Measurements from ENCODE around the gene TINAG.

The TINAG gene

GRCh38 chr6:54357141-54357540, 48.9 kb downstream of the TINAG start:
- H3K27ac ChIP-seq (ENCODE audit: insufficient read depth, low read length, poor library complexity, severe bottlenecking), result no peak overlapping the region
- DNase-seq, result no peak
- H3K4me3 ChIP-seq (ENCODE audit: insufficient read depth, low read depth, low read length, poor library complexity, severe bottlenecking), result no peak overlapping the region
- H3K27me3 ChIP-seq (replicated peaks; ENCODE audit: control insufficient read depth, insufficient read depth, low read length, poor library complexity, severe bottlenecking), result no peaks in the 10 kb centered on the region
- H3K9me3 ChIP-seq (ENCODE audit: control insufficient read depth, low read length), result no peaks in the 10 kb centered on the region
- H3K4me1 ChIP-seq (ENCODE audit: control insufficient read depth, insufficient read depth, low read length, poor library complexity, severe bottlenecking), result no peaks in the 10 kb centered on the region
- H3K36me3 ChIP-seq (ENCODE audit: control insufficient read depth, insufficient read depth, low read length), result no peaks in the 10 kb centered on the region

GRCh38 chr6:54361188-54361587, 52.9 kb downstream of the TINAG start:
- H3K4me3 ChIP-seq (ENCODE audit: insufficient read depth, low read depth, low read length, poor library complexity, severe bottlenecking), result no peak overlapping the region
- no peaks in the 10 kb centered on the region for H3K4me1 ChIP-seq (ENCODE audit: control insufficient read depth, insufficient read depth, low read length, poor library complexity, severe bottlenecking)
- no peak for DNase-seq
- no peaks in the 10 kb centered on the region for H3K9me3 ChIP-seq (ENCODE audit: control insufficient read depth, low read length)
- no peaks in the 10 kb centered on the region for H3K27me3 ChIP-seq (replicated peaks; ENCODE audit: control insufficient read depth, insufficient read depth, low read length, poor library complexity, severe bottlenecking)
- no peak overlapping the region for H3K27ac ChIP-seq (ENCODE audit: insufficient read depth, low read length, poor library complexity, severe bottlenecking)
- H3K36me3 ChIP-seq (ENCODE audit: control insufficient read depth, insufficient read depth, low read length), result no peaks in the 10 kb centered on the region

- H3K27me3 ChIP-seq (replicated peaks; ENCODE audit: control insufficient read depth, insufficient read depth, low read length, poor library complexity, severe bottlenecking), result no peaks in the 10 kb centered on the region
- DNase-seq, result no peak
- H3K27ac ChIP-seq (ENCODE audit: insufficient read depth, low read length, poor library complexity, severe bottlenecking), result no peak overlapping the region
Observed at GRCh38 chr6:54361734-54362133, 53.5 kb downstream of the TINAG start.

GRCh38 chr6:54366667-54367327, 58.6 kb downstream of the TINAG start:
- H3K27ac ChIP-seq (ENCODE audit: insufficient read depth, low read length, poor library complexity, severe bottlenecking), result no peak overlapping the region
- H3K4me3 ChIP-seq (ENCODE audit: insufficient read depth, low read depth, low read length, poor library complexity, severe bottlenecking), result no peak overlapping the region
- DNase-seq, result no peak
- H3K9me3 ChIP-seq (ENCODE audit: control insufficient read depth, low read length), result no peaks in the 10 kb centered on the region
- no peaks in the 10 kb centered on the region for H3K36me3 ChIP-seq (ENCODE audit: control insufficient read depth, insufficient read depth, low read length)
- H3K4me1 ChIP-seq (ENCODE audit: control insufficient read depth, insufficient read depth, low read length, poor library complexity, severe bottlenecking), result no peaks in the 10 kb centered on the region
- H3K27me3 ChIP-seq (replicated peaks; ENCODE audit: control insufficient read depth, insufficient read depth, low read length, poor library complexity, severe bottlenecking), result no peaks in the 10 kb centered on the region

More at GRCh38 chr6:54361734-54362133, 53.5 kb downstream of the TINAG start:
- H3K36me3 ChIP-seq (ENCODE audit: control insufficient read depth, insufficient read depth, low read length), result no peaks in the 10 kb centered on the region
- H3K4me1 ChIP-seq (ENCODE audit: control insufficient read depth, insufficient read depth, low read length, poor library complexity, severe bottlenecking), result no peaks in the 10 kb centered on the region
- no peak overlapping the region for H3K4me3 ChIP-seq (ENCODE audit: insufficient read depth, low read depth, low read length, poor library complexity, severe bottlenecking)
- no peaks in the 10 kb centered on the region for H3K9me3 ChIP-seq (ENCODE audit: control insufficient read depth, low read length)

GRCh38 chr6:54377776-54378175, 69.5 kb downstream of the TINAG start:
- Histone ChIP-seq H3K4me1 (ENCODE audit: control insufficient read depth, insufficient read depth, low read length, poor library complexity, severe bottlenecking) (no peaks in the 10 kb centered on the region), H3K9me3 (ENCODE audit: control insufficient read depth, low read length) (no peaks in the 10 kb centered on the region), H3K4me3 (ENCODE audit: insufficient read depth, low read depth, low read length, poor library complexity, severe bottlenecking) (no peak overlapping the region), H3K36me3 (ENCODE audit: control insufficient read depth, insufficient read depth, low read length) (no peaks in the 10 kb centered on the region), H3K27me3 (replicated peaks; ENCODE audit: control insufficient read depth, insufficient read depth, low read length, poor library complexity, severe bottlenecking) (no peaks in the 10 kb centered on the region), H3K27ac (ENCODE audit: insufficient read depth, low read length, poor library complexity, severe bottlenecking) (no peak overlapping the region)
- no peak for DNase-seq

- no peaks in the 10 kb centered on the region for H3K9me3 ChIP-seq (ENCODE audit: control insufficient read depth, low read length)
Observed at GRCh38 chr6:54386295-54386694, 78.1 kb downstream of the TINAG start.

DNA sequence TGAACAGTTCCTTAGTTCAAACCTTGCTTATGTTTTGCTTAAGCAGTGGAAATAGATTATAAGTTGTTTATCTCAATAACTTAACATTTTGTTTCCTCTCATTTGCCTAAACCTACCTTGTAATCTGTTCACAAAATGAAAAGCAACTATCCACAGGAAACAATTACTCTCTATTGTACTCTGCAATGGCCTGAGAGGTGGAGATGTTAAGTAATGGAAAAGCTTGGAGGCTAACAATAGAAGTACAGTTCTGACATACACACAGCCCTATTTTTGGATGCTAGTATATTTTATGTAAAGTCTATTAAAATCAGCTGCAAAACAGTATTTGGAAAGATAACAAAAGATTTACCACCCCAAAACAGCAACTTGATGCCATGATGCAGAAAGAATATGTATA, 82.1 kb downstream of the TINAG start:
- no peak overlapping the region for H3K4me3 ChIP-seq (ENCODE audit: insufficient read depth, low read depth, low read length, poor library complexity, severe bottlenecking)

More at GRCh38 chr6:54386295-54386694, 78.1 kb downstream of the TINAG start:
- Histone ChIP-seq H3K4me1 (ENCODE audit: control insufficient read depth, insufficient read depth, low read length, poor library complexity, severe bottlenecking) (no peaks in the 10 kb centered on the region), H3K4me3 (ENCODE audit: insufficient read depth, low read depth, low read length, poor library complexity, severe bottlenecking) (no peak overlapping the region), H3K27me3 (replicated peaks; ENCODE audit: control insufficient read depth, insufficient read depth, low read length, poor library complexity, severe bottlenecking) (no peaks in the 10 kb centered on the region), H3K27ac (ENCODE audit: insufficient read depth, low read length, poor library complexity, severe bottlenecking) (no peak overlapping the region), H3K36me3 (ENCODE audit: control insufficient read depth, insufficient read depth, low read length) (no peaks in the 10 kb centered on the region)
- DNase-seq, result no peak

GRCh38 chr6:54391577-54391976, 83.3 kb downstream of the TINAG start:
- Histone ChIP-seq H3K27ac (ENCODE audit: insufficient read depth, low read length, poor library complexity, severe bottlenecking) (no peak overlapping the region), H3K9me3 (ENCODE audit: control insufficient read depth, low read length) (no peaks in the 10 kb centered on the region), H3K4me1 (ENCODE audit: control insufficient read depth, insufficient read depth, low read length, poor library complexity, severe bottlenecking) (no peaks in the 10 kb centered on the region), H3K36me3 (ENCODE audit: control insufficient read depth, insufficient read depth, low read length) (no peaks in the 10 kb centered on the region), H3K4me3 (ENCODE audit: insufficient read depth, low read depth, low read length, poor library complexity, severe bottlenecking) (no peak overlapping the region), H3K27me3 (replicated peaks; ENCODE audit: control insufficient read depth, insufficient read depth, low read length, poor library complexity, severe bottlenecking) (no peaks in the 10 kb centered on the region)
- no peak for DNase-seq

More for the DNA sequence above, 82.1 kb downstream of the TINAG start:
- Histone ChIP-seq H3K27ac (ENCODE audit: insufficient read depth, low read length, poor library complexity, severe bottlenecking) (no peak overlapping the region), H3K27me3 (replicated peaks; ENCODE audit: control insufficient read depth, insufficient read depth, low read length, poor library complexity, severe bottlenecking) (no peaks in the 10 kb centered on the region), H3K36me3 (ENCODE audit: control insufficient read depth, insufficient read depth, low read length) (no peaks in the 10 kb centered on the region), H3K4me1 (ENCODE audit: control insufficient read depth, insufficient read depth, low read length, poor library complexity, severe bottlenecking) (no peaks in the 10 kb centered on the region), H3K9me3 (ENCODE audit: control insufficient read depth, low read length) (no peaks in the 10 kb centered on the region)
- no peak for DNase-seq

GRCh38 chr6:54403096-54403495, 94.9 kb downstream of the TINAG start:
- no peak overlapping the region for H3K4me3 ChIP-seq (ENCODE audit: insufficient read depth, low read depth, low read length, poor library complexity, severe bottlenecking)
- no peak for DNase-seq
- no peaks in the 10 kb centered on the region for H3K27me3 ChIP-seq (replicated peaks; ENCODE audit: control insufficient read depth, insufficient read depth, low read length, poor library complexity, severe bottlenecking)
- no peaks in the 10 kb centered on the region for H3K36me3 ChIP-seq (ENCODE audit: control insufficient read depth, insufficient read depth, low read length)
- no peaks in the 10 kb centered on the region for H3K9me3 ChIP-seq (ENCODE audit: control insufficient read depth, low read length)
- H3K27ac ChIP-seq (ENCODE audit: insufficient read depth, low read length, poor library complexity, severe bottlenecking), result no peak overlapping the region
- H3K4me1 ChIP-seq (ENCODE audit: control insufficient read depth, insufficient read depth, low read length, poor library complexity, severe bottlenecking), result no peaks in the 10 kb centered on the region

- Histone ChIP-seq H3K4me1 (ENCODE audit: control insufficient read depth, insufficient read depth, low read length, poor library complexity, severe bottlenecking) (no peaks in the 10 kb centered on the region), H3K36me3 (ENCODE audit: control insufficient read depth, insufficient read depth, low read length) (no peaks in the 10 kb centered on the region), H3K27ac (ENCODE audit: insufficient read depth, low read length, poor library complexity, severe bottlenecking) (no peak overlapping the region)
Observed at GRCh38 chr6:54404791-54405190, 96.5 kb downstream of the TINAG start.

More at GRCh38 chr6:54404791-54405190, 96.5 kb downstream of the TINAG start:
- no peak for DNase-seq
- Histone ChIP-seq H3K9me3 (ENCODE audit: control insufficient read depth, low read length) (no peaks in the 10 kb centered on the region), H3K27me3 (replicated peaks; ENCODE audit: control insufficient read depth, insufficient read depth, low read length, poor library complexity, severe bottlenecking) (no peaks in the 10 kb centered on the region), H3K4me3 (ENCODE audit: insufficient read depth, low read depth, low read length, poor library complexity, severe bottlenecking) (no peak overlapping the region)

Measured in effector memory CD4-positive, alpha-beta T cell (primary cell).